IMR-90 (cell line): ENCODE measurements around the gene ADAM33.

Source experiments
- CTCF ChIP-seq: conservative IDR thresholded peaks from 2 replicates; pipeline ENCODE4 v1.5.1; 2012; ENCODE audit warnings: mild to moderate bottlenecking, low read depth, low read length, improper control_type of control experiment
- MAFK ChIP-seq: IDR thresholded peaks from 2 replicates; pipeline ENCODE4 v1.6.1; 2012; ENCODE audit warnings: low read depth, low read length, improper control_type of control experiment

- TF ChIP-seq CTCF (no peak), MAFK (no peak)
These were observed 369 bp downstream of the ADAM33 start for GRCh38 chr20:3681352-3681930.
